Right lobe of liver (tissue), 6 donors: ENCODE data around the gene SH3RF3. TPM values are rescaled to one million over a fixed set of nuclear protein-coding genes. Genes with fewer than 3 reads are reported as not detected.

Experiments
- ATAC-seq, 4 donors: fragments of 200-7000 bp; cut with Tn5 transposase; one replicate each; pipeline ENCODE4 v1.9.1; 2020; ENCODE audit warnings: mild to moderate bottlenecking in 4 of 4, moderate library complexity in 4 of 4
- DNase-seq, 3 donors: peaks; one replicate each; pipeline ENCODE4 v3.0.0-alpha.2; 2020
- H3K27ac ChIP-seq, 3 donors: fragments of 200-600 bp; one replicate each; pipeline ENCODE4 v1.8.0; 2022
- H3K27me3 ChIP-seq, 2 donors: fragments of 200-600 bp; one replicate each; pipeline ENCODE4 v1.8.0; 2022
- H3K36me3 ChIP-seq, 4 donors: fragments of 200-600 bp; sonication (generic) in 1 of 4; one replicate each; pipeline versions ENCODE4 v1.5.1 to v1.8.0; 2017 to 2022; ENCODE audit warnings: control low read depth in 1 of 4
- H3K4me1 ChIP-seq, 4 donors: fragments of 200-600 bp; sonication (generic) in 1 of 4; one replicate each; pipeline versions ENCODE4 v1.5.1 to v1.8.0; 2017 to 2022; ENCODE audit warnings: control low read depth in 1 of 4
- H3K4me3 ChIP-seq, 3 donors: fragments of 200-600 bp; one replicate each; pipeline ENCODE4 v1.8.0; 2022
- H3K9me3 ChIP-seq, 4 donors: fragments of 200-600 bp; sonication (generic) in 1 of 4; one replicate each; pipeline versions ENCODE4 v1.5.1 to v1.8.0; 2017 to 2022; ENCODE audit warnings: control low read depth in 1 of 4
- POLR2A ChIP-seq: fragments of 450-650 bp; IDR thresholded peaks from one replicate; pipeline ENCODE4 v1.6.1; 2017; ENCODE audit warnings: antibody characterized with exemption, mild to moderate bottlenecking
- WGBS: methylation state at CpG from one replicate; pipeline ENCODE4 v1.1.6; 2018; ENCODE audit warnings: low coverage, low lambda C conversion rate; ENCODE audit not compliant: insufficient coverage; ENCODE audit errors: missing lambda C conversion rate; 5-methylcytosine and 5-hydroxymethylcytosine counted together
- intact Hi-C, 2 donors: fragments of 100-400 bp; cut with DNase I; formaldehyde crosslinking; loops; one replicate each; pipeline versions ENCODE4 v1.11.2 to v1.14.1; 2022
- total RNA-seq, 6 experiments: library from RNA; depleted of rRNA in 2 of 6; stranded (reverse); fragments of >200 nt in 2 of 6; fragmentation: NEBNext Ultra II Directional in 3 of 6; extraction: Animal tissue kit (Norgen Biotek cat#: 25700) in 3 of 6; gene quantifications; one replicate each; pipeline versions ENCODE4 v1.1.0 to v1.2.4, GENCODE V29; 2016 to 2023
- TF ChIP-seq, protein P1 (sequence below), 4 donors: fragments of 200-600 bp in 3 of 4; fragments of 450-650 bp in 1 of 4; IDR thresholded peaks; one replicate each; pipeline versions ENCODE4 v1.5.1 to v1.8.0; 2016 to 2022; ENCODE audit warnings: antibody characterized with exemption in 4 of 4, mild to moderate bottlenecking in 2 of 4
- donor health status: DM: no; HTN: yes; CAD: no.
- donor health status: DM: no; HTN: no; CAD: no.
- donor health status: DM: no; HTN: no; CAD: no.
- donor health status: DM: no; HTN: yes; CAD: no.
- donor health status: DM: no; HTN: yes; CAD: no.

The SH3RF3 gene
- total RNA-seq, 6 experiments from 2014 or later = 0.68 to 1.6 (median 1.2) TPM

DNA sequence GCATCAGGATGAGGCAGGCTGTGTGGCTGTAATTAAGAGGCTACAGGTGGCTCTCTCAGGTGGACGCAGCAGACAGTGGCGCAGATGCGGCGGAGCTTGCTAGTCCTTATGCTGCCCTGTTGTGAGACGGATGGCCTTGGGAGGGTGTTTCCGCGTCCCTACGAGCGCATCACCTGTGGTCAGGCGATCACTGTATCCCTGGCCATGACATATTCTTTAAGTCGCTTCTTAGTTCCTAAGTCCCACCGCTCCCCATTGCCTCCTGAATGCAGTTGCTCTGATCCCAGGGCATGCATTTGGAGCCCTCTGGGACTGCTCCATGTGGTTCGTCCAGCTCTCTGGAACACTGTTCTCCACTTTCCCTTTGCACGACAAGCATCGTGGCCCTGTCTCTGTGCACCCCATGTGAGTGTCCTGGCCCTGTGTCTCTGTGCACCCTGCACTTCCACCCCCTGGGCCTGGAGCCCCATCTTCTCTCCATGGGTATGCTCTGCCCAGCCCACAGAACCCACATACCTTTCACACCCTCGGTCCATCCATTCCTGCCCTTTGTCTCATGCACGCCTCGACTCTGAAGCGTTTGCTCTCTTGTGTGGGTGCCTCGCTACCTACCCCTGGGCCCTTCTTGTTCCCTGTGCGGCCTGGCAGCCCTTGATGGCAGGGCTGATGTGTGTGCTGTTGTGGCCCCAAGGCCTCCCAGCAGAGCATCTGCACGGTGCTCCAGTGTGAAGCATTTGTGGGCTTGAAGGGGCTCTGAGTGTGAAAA, 74.4 kb downstream of the SH3RF3 start:
- DNase-seq = peak in 1 of 3 donors; percentile 28
- Histone ChIP-seq H3K9me3 (no peaks in the 10 kb centered on the region), H3K4me1 (no peaks in the 10 kb centered on the region), H3K36me3 (no peaks in the 10 kb centered on the region), H3K4me3 (no peak overlapping the region), H3K27ac (no peak overlapping the region), H3K27me3 (no peaks in the 10 kb centered on the region)
- 86% methylated on average over 11 of the region's 22 CpGs for WGBS
- TF ChIP-seq, protein P1, sequence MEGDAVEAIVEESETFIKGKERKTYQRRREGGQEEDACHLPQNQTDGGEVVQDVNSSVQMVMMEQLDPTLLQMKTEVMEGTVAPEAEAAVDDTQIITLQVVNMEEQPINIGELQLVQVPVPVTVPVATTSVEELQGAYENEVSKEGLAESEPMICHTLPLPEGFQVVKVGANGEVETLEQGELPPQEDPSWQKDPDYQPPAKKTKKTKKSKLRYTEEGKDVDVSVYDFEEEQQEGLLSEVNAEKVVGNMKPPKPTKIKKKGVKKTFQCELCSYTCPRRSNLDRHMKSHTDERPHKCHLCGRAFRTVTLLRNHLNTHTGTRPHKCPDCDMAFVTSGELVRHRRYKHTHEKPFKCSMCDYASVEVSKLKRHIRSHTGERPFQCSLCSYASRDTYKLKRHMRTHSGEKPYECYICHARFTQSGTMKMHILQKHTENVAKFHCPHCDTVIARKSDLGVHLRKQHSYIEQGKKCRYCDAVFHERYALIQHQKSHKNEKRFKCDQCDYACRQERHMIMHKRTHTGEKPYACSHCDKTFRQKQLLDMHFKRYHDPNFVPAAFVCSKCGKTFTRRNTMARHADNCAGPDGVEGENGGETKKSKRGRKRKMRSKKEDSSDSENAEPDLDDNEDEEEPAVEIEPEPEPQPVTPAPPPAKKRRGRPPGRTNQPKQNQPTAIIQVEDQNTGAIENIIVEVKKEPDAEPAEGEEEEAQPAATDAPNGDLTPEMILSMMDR (IDR thresholded peaks at IDR 0.05) = no peak
- TF ChIP-seq POLR2A = no peak
- ATAC-seq = no peak
- intact Hi-C loops = no loop called here

DNA sequence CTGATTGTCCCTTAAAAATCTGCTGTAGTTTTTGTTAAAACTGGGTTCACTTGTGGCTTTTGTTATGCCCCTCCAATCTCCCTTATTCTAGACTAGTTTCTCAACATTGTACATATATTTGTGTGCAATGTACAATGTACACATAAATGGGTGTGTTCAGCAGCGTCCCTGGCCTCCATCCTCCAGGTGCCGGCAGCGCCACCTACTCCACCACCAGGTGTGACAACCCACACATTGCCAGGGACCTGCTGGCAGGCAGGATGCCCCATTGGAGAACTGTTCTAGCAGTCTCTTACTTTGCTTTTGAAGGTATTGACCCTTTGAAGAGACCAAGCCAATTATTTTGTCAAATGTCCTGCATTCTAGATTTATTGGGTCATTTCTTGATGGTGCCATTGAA, 75.4 kb downstream of the SH3RF3 start:
- no peak overlapping the region for H3K27ac ChIP-seq
- no peak for TF ChIP-seq POLR2A
- TF ChIP-seq, protein P1 (IDR thresholded peaks at IDR 0.05) = no peak
- intact Hi-C loops = no loop called here
- no peaks in the 10 kb centered on the region for H3K27me3 ChIP-seq
- no peak for ATAC-seq
- DNase-seq = no peak
- H3K4me3 ChIP-seq = no peak overlapping the region
- 88% methylated on average over 3 of the region's 3 CpGs for WGBS
- no peaks in the 10 kb centered on the region for H3K4me1 ChIP-seq
- H3K9me3 ChIP-seq = no peaks in the 10 kb centered on the region
- H3K36me3 ChIP-seq = no peaks in the 10 kb centered on the region

DNA sequence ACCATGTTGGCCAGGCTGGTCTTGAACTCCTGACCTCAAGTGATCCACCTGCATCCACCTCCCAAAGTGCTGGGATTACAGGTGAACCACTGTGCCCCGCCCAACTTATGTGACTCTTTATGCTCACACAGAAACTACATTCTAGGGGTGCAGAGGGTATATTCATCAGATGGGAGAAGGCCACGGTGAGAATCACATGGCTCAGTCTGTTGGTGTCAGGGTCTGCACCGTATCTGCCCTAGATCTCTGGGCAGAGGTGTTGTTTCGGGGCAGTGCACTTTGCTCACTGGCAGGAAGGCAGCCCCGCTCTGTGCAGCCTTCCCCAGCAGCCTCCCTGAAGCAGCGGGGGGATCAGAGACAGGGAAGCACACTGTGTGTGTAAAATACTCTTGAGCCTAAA, 76.4 kb downstream of the SH3RF3 start:
- H3K4me1 ChIP-seq = no peaks in the 10 kb centered on the region
- H3K27ac ChIP-seq = no peak overlapping the region
- H3K36me3 ChIP-seq = no peaks in the 10 kb centered on the region
- H3K9me3 ChIP-seq = no peaks in the 10 kb centered on the region
- 40% methylated on average over 2 of the region's 6 CpGs for WGBS
- intact Hi-C loops = no loop called here
- no peak for TF ChIP-seq POLR2A
- TF ChIP-seq, protein P1 (IDR thresholded peaks at IDR 0.05) = no peak
- no peak overlapping the region for H3K4me3 ChIP-seq
- DNase-seq = peak in 1 of 3 donors; percentile 24
- H3K27me3 ChIP-seq = no peaks in the 10 kb centered on the region
- no peak for ATAC-seq

DNA sequence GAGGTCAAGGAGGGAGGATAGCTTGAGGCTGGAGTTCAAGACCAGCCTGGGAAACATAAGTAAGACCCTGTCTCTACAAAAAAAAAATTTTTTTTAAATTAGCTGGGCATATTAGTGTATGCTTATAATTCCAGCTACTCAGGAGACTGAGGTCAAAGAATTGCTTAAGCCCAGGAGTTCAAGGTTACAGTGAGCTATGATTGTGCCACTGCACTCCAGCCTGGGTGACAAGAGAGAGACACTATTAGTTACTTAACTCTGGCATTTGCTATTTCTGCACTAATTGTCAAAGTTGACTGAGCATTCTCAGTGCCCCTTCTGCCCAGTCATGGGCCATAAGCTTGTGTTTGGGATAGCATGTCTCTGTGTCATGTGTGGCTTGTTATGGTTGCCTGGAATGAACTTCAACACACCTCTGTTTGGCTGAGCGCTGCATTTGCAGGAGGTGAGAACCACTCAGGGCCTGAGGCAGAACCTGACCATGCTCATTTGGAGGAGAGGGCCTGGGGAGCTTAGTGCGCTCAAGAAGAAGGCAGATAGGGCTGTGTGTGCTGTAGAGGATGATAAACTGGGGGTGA, 77.7 kb downstream of the SH3RF3 start:
- Histone ChIP-seq H3K27me3 (no peaks in the 10 kb centered on the region), H3K36me3 (no peaks in the 10 kb centered on the region), H3K27ac (no peak overlapping the region), H3K4me3 (no peak overlapping the region), H3K4me1 (no peaks in the 10 kb centered on the region), H3K9me3 (no peaks in the 10 kb centered on the region)
- ATAC-seq (peak in 2 of 4 donors; percentile 33 to 78), DNase-seq (peak in 1 of 3 donors; percentile 40)
- WGBS = 100% methylated on average over 1 of the region's 2 CpGs
- intact Hi-C loops = no loop called here
- TF ChIP-seq, protein P1 (IDR thresholded peaks at IDR 0.05) = no peak
- no peak for TF ChIP-seq POLR2A
